CD4-positive, alpha-beta T cell treated with Interleukin-1 beta for 1 hour (primary cell): Measurements from ENCODE around the gene SERTAD4.
"Not testable (repeated sequence)": the region's sequence is repeated elsewhere in the genome, so short reads cannot be mapped to it uniquely, and the experiment has no call there.

ENCODE experiments used
- DNase-seq, 2 donors: peaks; one replicate each; pipeline ENCODE4 v3.0.0-alpha.2; 2020 to 2022

Gene SERTAD4

DNA sequence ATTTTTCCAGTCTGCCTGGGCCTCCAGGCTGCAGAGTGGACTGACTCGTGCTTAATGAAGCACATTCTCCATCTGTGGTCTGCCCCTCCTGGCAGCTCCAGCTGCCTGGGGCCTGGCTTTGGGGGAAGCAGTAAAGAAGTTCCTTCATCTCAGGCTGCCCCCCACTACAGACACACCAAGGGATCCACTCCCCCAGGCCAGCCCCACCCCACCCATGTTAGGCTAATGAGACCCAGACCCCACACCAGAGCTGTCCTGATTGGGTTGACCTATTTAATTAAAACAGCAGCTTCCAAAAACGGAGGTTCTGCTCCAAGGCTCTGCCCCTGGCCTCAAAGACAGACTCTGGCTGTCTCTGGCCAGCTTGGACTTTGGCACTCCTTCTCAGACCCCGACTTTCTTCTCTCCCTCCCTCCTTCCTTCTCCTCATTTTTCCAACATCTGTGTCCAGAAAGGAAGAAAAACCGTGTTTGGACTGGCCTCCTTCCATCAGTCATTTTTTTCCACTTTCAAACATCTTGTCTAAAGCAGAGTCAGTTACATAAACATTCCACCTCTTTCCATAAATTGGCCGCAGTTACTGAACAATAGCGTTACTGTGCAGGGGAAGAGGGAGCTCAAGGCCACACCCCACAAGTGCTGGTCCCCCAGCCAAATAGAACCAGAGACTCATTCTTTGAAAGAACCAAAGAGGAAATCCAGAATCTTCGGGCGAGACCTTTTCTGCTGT is 29.7 kb downstream of the SERTAD4 start:
- no peak for DNase-seq

DNA sequence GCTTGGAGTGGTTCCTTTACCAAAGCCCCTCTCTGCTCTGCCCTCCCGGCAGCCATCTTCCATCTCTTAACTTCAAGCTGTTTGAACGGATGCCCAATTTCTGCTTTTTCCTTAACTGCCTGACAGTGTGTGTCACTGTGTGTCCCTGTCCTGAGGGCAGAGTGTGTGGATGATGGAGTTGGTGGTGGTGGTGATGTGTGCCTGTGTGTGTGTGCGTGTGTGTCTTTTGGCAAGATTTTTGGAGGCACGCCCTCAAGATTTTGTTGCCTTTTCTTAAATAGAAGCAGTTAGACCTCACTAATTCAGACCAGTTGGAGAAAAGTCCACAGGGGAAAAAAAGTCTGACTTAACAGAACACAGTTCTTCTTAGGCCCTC is 30.3 kb downstream of the SERTAD4 start:
- no peak for DNase-seq

DNA sequence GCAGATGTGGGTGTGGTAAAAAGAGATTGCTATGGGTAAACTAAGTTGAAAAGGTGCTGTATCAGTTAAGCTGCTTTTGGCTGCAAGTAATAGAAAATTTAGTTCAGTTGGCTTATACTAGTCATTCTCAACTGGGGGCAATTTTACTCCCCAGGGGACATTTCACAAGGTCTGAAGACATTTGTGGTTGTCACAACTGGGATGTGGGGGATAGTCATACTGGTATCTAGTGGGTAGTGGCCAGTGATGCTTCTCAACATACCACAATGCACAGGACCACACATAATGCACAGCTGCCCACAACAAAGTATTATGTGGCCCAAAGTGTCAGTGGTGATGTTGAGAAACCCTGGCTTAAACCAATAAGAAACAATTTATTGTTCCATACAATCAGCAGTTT is 31.4 kb downstream of the SERTAD4 start:
- DNase-seq, result no peak

DNA sequence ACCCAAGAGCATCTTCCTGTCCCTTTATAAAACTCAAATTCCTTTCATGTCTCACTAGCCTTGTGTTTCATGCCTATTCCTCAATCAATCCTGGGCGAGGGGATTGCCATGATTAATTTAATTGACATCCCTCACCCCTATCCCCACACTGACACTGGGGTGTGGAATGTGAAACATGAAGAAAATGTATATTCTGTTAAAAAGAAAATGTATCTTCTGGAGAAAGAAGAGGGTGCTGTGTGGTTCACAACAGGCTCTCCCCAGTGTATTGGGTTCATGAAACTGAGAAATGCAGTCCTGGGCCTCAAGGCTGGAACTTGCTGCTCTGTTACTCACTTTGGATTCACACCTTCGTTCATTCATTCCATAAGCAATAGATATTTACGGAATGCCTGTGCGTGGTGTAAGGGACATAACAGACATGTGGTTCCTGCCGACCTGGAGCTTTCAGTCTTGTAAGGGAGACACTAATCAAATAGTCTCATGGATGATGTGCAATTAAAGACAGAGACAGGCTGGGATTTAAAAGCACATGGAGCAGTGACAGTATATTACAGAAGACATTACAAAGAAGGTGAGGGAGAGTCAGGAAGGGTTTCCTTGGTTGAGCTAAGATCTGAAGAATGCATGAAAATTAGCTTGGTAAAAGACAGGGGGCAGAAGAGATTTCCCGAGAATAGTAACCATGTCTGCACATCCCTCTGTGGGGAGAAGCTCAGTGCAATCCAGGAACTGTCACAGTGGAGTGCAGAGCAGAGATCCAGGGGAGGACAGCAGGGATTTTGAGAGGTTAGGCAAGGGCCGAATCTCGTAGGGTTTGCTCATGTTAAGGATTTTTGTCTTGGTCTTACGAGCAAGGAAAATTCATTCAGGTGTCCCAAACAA is 32.1 kb downstream of the SERTAD4 start:
- DNase-seq, result no peak

DNA sequence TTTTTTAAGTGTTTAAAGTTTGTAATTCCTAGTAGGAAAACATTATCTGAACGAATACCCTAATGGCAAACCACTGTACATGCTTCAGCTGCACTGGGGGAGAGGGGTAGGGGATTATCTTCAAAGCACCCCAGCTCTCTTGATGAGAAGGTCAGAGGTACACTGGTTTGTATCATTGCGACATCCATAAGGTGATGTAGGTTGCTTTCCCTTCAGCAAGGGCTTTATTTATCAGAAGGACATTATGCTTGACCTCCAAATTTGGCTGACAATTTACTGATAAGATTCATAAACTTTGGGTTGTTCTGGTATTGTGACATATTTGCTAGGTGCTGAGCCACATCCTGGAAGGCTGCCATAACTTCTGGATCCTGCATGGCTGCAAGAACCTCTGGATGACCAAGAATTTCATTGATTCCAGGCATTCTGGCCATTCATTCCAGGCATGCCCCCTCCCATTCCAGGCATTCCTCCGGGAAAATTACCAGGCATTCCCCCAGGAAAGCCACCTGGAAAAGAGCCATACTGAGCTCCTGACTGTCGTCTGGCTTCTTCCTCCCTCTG is 32.9 kb downstream of the SERTAD4 start:
- not testable (repeated sequence) for DNase-seq

DNA sequence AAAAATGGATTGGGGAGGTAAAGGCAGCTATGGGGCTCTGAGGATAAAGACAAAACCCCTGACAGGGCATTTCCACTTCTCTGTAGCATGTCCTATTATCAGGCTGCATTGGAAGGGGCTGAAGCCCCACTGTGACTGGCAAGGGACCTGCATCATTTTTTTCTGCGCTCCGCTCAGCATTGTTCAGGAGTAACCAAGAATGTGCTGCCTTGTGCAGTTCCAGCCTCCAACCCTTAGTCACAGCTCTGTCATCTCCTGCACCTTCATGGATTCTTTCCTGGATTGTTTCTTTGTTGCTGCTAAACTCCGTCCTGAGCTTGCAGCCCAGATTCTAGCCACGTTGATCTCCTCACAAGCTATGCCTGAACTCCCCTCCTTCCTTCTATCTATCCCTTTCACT is 37.4 kb downstream of the SERTAD4 start:
- no peak for DNase-seq

DNA sequence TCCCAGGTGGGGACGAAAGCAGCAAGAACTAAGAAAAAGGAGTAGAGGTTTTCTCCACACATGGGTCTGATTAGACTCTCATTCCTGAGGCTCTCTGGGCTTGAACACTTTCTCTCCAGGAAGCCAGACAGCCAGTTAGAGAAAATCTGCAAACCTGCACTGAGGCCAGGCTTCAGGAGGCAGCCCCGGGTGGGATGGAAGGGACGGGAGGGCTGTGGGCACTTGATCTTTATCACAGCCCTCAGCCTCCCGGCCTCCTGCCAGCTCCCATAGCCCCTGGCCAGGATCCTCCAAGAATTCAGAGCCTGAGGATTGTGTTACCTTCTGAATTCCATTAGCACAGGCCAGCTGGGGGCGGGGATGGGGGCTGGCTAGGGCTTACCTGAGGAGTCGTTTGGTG is 40.1 kb downstream of the SERTAD4 start:
- DNase-seq, result no peak

DNA sequence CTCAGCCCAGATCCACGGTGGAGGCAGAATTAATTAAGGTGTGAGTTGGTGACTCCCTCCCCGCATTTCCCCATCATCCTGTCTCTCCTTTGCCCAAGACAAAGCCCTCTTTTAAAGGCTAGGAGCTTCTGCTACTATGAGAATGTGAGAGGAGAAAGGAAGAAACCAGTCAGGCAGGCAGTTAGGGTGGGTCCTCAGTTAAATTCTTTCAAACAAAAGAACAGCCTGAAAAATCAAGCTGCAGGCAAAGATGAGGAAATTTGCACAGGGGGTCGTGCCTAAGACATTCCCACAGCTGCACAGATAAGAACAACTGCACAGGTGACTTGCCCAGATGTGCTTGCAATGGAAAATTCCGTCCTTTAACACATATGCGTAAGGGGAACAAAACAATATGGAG is 47.6 kb downstream of the SERTAD4 start:
- DNase-seq, result no peak

DNA sequence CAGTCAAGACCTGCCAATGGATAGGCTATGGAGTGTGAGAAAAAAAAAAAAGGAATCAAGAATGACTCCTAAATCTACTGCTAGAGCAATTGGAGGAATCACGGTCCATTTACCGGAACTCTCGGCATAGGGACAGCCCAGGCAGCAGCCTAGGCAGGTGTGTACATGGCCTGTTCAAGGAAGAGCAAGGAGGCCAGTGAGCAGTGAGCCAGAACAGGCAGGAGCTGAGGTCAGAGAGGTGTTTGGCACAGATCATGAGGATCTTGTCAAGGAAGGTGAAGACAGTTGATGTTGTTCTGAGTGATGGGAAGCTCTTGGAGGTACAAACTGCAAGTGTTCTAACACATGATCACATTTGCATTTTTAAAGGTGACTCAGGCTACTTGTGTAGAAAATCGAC is 55.5 kb downstream of the SERTAD4 start:
- DNase-seq, result no peak

DNA sequence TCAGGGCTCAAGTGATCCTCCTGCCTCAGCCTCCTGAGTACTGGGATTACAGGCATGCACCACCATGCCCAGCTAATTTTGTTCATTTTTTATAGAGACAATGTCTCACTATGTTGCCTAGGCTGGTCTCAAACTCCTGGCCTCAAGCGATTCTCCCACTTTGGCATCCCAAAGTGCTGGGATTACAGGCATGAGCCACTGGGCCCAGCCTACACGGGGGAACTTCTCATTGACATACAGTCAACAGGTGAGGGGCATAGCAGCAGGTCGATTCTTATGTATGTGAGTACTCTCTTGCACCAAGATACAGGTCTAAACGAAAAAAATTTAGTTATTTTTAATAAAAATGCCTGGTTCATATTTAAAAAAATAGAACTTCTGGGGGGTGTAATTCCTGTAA is 56.7 kb downstream of the SERTAD4 start:
- no peak for DNase-seq

DNA sequence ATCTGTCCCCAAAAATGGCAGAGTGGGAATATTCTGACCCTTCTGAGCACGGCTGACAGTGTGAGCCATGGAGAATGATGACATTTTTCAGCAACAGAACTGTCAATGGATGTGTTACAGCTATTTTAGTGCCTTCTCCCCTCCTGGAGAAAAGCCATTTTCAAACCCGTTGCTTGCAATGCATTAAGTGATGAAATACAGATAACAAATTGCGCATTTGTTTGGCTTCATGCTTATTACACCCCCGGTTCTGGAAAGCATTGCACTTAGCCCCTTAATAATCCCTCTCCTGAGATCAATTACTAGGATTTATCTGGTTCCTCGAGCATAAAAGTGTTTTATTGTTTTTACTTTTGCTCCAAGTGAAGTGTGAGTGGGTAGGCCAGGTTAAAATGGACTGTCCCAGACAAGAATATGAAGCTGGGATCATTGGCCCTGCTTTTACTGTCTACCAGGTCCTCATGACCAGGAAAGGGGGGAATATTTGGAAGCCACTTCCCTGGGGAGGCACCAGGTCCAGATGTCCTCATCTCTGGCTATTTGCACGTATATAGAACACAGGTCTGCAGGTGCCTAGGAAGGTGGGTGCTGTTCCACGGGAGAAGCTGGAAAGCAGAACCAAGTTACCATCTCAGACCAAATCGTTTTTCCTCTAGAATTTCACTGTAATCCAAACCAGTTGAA is 58.6 kb downstream of the SERTAD4 start:
- DNase-seq, result no peak

DNA sequence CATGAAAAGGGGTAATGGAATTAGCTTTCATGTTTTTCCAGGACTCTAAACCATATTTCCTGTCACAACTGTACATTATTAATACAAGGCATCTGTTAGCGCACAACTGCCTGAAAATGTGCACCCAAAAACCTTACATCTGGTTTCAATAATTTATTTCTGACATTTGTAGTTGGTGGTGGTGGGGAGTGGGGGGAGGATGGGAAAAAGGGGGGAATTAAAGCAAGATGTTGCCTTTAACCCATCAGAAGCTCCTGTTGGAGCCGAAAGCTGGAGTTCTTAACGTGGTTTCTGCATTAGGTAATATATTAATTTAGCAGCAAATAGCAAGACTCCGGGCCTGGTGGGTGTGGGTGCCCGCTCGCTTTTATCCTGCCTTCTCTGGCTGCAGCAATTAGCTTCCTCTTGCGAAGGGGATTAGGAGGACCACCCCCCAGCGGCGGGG is 59.2 kb downstream of the SERTAD4 start:
- no peak for DNase-seq

DNA sequence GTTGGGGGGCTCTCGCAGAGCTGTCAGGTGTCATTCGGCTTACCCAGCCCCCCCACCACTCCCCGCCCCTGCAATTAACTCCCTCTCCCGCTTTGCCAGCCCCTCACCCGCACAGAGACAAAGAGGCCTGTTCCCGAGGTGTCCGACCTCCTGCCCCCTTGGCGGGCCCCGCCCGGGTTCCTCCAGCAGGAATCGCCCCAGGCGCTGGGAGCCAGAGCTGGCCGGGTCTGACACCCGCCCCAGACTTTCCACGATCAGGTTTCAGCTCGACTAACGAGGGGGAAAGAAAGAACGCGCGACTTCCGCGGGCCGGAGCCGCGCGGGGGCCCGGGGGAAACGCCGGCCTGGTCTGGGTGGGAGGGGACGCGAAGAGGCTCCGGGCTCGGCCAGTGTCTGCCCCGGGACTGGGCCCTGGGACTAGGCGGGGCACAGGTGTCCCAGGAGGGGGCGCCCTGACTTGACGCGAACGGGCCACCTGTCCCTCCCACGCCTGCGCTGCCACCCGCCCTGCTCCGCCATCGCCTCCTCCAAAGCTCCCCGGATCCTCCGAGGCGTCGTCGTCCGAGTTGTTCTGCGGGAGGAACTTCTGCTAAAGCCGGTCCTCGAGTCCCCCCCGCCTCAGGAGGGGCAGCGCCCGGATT is 59.8 kb downstream of the SERTAD4 start:
- peak; percentile 5 to 17 for DNase-seq

DNA sequence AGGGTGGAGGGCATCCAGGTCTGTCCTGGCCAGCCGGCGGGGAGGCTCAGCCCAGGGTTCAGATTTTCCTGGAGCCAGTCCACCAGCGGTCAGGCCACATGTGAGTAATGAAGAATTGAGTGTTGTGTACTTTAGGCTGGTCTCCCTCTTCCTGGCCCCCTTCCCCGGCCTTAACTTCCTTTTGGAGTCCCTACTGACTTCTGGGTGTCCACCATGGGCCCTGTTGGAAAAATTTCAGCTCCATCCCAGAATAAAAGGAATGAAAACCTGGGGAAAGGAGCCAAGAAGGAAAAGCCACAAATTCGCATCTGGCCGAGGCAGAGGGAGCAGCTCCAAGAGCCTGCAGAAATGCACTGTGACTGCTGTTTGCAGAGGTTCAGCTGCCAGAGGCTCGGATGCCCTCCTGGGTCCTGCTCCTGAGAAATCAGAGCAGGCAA is 60.6 kb downstream of the SERTAD4 start:
- DNase-seq, result no peak

DNA sequence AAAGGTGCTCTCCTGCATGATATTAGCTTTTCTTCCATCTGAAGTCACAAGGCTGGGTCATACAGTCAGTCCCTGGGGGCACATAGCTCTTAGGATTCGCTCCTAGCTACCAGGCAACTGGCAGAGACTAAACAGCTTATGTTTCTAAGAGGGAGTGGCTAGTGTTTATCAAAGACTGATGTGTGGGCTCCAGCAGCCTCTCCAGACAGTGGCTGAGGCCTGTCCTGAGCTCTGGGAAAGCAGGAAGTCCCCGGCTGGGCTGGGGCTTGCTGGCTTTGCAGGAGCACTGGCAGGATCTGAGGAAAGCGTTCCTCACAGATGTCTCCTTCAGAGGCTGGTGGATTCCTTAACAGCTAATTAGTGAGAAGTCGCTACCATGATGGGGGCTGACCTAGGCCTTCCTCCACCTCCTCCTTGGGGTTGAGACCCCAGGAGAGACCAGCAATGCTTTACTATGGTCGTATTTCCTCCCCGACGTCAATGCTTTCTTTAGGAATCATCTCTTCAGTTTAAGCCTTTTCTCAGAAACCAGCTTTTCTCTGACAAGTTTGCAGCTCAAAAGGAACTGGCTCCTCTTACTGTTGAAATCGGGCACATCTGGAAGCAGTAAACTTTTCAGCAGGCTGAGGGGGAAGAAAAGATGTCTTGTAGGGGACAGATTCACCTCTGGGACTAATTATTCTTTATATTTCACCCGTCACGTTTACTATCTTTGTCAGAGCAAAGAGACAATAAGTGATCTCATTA is 62.6 kb downstream of the SERTAD4 start:
- no peak for DNase-seq
